GM06990 (cell line): ENCODE data around the gene BAHCC1.

ENCODE experiments used
- DNase-seq: peaks from one replicate; pipeline ENCODE4 v3.0.0-alpha.2; 2011; ENCODE audit not compliant: insufficient read length; ENCODE audit errors: extremely low read depth
- H3K27me3 ChIP-seq: replicated peaks from 2 replicates; pipeline ENCODE4 v1.6.0; 2011; ENCODE audit warnings: low read length; ENCODE audit not compliant: control insufficient read depth, insufficient read depth
- H3K36me3 ChIP-seq: 2 replicates; pipeline ENCODE4 v1.5.1; 2011; ENCODE audit warnings: low read length; ENCODE audit not compliant: control insufficient read depth, insufficient read depth
- H3K4me3 ChIP-seq: replicated peaks from 2 replicates; pipeline ENCODE4 v1.5.1; 2011; ENCODE audit warnings: low read depth, mild to moderate bottlenecking, control low read depth, low read length
- TF ChIP-seq, protein P1 (sequence below): IDR thresholded peaks from 2 replicates; pipeline ENCODE4 v1.5.1; 2011; ENCODE audit warnings: low read length, control low read depth, mild to moderate bottlenecking, inconsistent platforms; ENCODE audit not compliant: insufficient read depth, poor library complexity, severe bottlenecking

BAHCC1 gene

DNA sequence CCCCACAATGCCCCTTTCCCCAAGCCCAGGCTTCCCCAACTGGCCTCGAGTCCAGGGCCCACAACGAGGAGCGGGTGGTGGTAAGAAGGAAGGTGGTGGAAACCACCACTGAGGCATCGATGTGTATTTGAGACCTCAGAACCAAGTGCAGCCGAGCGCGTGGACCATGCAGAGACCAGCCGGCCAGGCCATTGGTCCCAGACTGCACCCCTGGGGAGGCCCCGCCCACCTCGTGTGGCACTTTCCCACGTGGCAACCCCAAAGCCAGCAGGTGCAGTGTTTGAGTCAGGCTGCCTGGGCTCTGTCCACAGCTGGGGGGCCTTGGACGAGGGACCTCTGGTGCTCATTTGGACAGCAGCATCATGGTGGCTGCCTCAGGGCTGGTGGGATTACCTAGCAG, 28.1 kb upstream of the BAHCC1 start:
- H3K4me3 ChIP-seq: no peak overlapping the region
- TF ChIP-seq, protein P1, sequence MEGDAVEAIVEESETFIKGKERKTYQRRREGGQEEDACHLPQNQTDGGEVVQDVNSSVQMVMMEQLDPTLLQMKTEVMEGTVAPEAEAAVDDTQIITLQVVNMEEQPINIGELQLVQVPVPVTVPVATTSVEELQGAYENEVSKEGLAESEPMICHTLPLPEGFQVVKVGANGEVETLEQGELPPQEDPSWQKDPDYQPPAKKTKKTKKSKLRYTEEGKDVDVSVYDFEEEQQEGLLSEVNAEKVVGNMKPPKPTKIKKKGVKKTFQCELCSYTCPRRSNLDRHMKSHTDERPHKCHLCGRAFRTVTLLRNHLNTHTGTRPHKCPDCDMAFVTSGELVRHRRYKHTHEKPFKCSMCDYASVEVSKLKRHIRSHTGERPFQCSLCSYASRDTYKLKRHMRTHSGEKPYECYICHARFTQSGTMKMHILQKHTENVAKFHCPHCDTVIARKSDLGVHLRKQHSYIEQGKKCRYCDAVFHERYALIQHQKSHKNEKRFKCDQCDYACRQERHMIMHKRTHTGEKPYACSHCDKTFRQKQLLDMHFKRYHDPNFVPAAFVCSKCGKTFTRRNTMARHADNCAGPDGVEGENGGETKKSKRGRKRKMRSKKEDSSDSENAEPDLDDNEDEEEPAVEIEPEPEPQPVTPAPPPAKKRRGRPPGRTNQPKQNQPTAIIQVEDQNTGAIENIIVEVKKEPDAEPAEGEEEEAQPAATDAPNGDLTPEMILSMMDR: no peak
- H3K27me3 ChIP-seq: peaks cover 1% of the 10 kb centered on the region
- H3K36me3 ChIP-seq: no peaks in the 10 kb centered on the region
- no peak for DNase-seq

DNA sequence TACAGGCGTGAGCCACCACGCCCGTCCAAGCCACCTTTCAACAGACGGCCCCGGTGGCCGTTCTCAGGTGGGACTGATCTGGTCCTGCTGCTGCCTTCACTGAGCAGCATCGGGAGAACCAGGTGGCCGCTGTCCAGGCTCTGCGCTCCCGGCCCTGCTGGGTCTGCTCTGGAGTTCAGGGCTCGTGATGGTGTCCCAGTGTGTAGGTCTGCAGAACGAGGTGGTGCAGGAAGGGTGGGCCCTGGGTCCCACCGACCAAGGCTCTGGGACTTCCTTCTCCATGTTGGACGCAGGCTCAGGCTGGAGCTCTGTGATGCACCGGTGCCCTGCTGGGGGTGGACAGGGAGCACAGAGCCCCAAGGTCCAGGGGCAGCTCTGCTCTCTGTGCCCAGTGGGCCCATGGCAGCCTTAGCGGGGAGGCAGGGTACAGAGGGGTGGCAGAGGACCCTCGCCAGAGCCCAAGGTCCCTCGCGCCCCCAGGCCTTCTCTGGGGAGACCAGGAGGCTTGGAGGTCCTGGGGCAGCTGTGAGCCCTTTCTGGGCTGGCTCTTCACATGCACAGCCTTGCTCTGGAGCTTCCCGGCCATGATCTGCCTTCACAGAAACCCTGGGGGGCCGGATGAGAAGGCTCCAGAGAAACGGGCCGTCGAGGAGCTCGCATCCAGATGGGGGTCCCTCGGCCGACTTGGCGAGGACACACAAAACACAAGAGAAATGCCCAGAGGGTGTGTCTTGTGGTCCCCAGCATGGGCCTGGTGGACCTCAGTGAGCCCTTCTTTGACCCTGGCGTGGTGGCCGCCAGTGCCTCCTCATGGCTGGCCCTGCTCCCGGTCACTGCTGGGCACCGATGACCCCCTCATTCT, 26.9 kb upstream of the BAHCC1 start:
- Histone ChIP-seq H3K36me3 (no peaks in the 10 kb centered on the region), H3K27me3 (peaks cover 1% of the 10 kb centered on the region), H3K4me3 (no peak overlapping the region)
- DNase-seq: no peak
- TF ChIP-seq, protein P1: no peak

DNA sequence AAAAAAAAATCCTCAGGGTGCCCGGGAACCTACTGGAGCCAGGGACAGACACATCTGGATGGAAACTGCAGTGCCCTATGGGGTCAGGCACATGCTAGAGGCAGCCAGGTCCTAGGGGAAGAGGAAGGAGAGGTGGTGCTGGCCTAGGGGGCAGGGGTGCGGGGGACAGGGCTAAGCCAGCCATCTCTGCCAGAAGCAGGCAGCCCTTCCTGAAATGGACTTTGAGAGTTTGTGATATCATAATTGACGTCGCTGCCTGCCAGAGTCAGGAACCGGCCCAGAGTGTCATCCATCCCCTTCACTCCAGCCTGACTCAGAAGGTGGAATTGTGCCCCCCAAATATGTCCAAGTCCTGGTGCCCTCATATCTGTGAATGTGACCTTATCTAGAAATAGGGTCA, 25.0 kb upstream of the BAHCC1 start:
- Histone ChIP-seq H3K36me3 (no peaks in the 10 kb centered on the region), H3K4me3 (no peak overlapping the region), H3K27me3 (peaks cover 1% of the 10 kb centered on the region)
- TF ChIP-seq, protein P1: no peak
- DNase-seq: no peak

DNA sequence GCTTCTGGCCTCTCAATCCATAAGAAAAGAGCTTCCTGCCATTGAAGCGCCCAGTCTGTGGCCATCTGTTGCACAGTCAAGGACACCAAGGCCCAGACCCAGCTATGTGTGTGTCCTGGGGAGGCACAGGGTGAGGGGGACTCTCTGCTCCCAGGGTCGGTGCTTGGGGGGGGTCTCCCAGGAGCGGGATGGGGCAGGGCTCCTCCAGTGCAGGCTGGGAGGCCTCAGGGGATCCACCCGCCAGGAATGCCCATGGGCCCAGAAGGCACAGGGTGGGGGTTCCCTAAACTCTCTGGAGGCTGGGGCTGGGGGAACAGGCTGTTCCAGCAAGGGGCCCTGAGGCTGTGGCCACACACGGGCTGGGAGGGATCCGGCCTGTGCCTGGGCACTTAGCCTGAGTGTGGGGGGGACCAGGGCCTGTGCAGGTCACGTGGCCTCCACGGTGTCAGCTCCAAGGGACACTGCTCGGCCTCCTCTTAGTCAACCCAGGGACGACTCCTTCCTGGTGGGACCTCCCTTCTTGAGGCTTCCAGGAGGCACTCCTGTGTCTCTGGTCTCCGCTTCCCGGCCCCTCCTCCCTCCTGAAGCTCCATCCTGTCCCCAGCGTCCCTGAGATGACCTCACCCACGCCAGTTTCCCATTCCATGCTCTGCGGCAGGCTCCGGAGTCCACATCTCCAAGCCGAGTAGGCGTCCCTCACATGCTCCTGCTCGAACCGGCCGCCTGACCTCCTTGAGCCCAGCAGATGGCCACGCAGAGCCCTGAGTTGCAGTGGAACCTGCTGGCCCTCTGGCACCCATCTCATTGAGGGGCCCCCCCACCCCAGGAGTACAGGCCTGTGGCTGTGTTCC, 23.1 kb upstream of the BAHCC1 start:
- no peak for DNase-seq
- TF ChIP-seq, protein P1: no peak
- H3K4me3 ChIP-seq: no peak overlapping the region
- no peaks in the 10 kb centered on the region; the same call in 1 of the 2 replicates for H3K27me3 ChIP-seq
- H3K36me3 ChIP-seq: no peaks in the 10 kb centered on the region

DNA sequence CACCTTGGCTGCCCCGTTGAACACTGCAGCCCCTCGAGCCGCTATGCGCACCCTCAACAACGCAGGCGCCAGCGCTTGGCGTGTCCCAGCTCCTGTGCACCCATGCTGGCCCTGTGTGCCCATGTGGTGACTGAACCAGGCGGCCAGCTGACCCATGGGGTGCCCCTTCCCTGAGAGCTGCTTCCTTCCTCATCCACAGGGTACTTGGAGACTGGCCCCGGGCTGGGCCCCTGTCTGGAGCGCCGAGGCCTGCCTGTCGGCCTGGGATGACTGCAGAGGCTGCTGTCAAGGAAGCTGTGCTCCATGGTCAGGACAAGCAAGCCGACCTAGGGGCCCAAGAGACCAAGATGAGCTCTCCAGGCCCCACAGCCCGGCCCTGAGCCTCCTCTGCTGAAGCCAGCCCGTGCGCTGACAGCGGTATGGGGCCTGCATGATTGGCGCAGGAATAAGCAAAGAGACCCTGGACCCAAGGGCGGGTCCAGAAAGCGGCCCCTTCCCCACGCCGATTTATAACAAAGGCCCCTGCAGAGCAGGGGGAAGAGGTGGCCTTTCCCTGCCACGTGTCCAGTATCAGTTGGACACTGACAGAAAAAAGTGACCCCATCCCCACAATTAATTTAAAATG, 21.6 kb upstream of the BAHCC1 start:
- DNase-seq: no peak
- TF ChIP-seq, protein P1: no peak
- Histone ChIP-seq H3K36me3 (no peaks in the 10 kb centered on the region), H3K27me3 (no peaks in the 10 kb centered on the region; the same call in 1 of the 2 replicates), H3K4me3 (no peak overlapping the region)
